ENCODE results near the gene XXYLT1.

DNA sequence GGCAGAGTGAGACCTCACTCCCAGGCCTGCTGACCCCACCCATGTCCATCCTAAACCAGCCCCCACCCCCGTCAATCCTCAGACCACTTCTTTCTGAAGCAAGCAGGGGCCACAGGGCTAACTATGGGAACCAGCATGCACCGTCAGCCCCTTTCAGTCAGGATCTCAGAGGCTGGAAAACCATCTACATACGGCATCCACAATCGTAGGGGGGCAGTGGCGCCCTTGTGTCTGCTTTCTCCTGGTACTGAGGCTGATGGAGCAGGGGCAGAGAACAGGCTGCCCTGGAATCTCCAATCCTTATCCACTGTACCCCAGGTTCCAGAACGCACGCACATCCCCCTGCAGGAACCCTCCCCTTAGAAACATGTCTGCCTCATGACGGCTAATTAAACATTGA lies 56.6 kb downstream of the XXYLT1 start:
- TF ChIP-seq, protein P1, sequence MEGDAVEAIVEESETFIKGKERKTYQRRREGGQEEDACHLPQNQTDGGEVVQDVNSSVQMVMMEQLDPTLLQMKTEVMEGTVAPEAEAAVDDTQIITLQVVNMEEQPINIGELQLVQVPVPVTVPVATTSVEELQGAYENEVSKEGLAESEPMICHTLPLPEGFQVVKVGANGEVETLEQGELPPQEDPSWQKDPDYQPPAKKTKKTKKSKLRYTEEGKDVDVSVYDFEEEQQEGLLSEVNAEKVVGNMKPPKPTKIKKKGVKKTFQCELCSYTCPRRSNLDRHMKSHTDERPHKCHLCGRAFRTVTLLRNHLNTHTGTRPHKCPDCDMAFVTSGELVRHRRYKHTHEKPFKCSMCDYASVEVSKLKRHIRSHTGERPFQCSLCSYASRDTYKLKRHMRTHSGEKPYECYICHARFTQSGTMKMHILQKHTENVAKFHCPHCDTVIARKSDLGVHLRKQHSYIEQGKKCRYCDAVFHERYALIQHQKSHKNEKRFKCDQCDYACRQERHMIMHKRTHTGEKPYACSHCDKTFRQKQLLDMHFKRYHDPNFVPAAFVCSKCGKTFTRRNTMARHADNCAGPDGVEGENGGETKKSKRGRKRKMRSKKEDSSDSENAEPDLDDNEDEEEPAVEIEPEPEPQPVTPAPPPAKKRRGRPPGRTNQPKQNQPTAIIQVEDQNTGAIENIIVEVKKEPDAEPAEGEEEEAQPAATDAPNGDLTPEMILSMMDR (IDR thresholded peaks at IDR 0.05): no peak
- TF ChIP-seq POLR2A (IDR thresholded peaks at IDR 0.05): no peak

Data from right lobe of liver (tissue), 4 donors.